Measurements from ENCODE around the gene ARHGAP44.

Gene ARHGAP44

GRCh38 chr17:12927001-12927400 lies 137.7 kb downstream of the ARHGAP44 start:
- TF ChIP-seq EZH2 (IDR thresholded peaks at IDR 0.05; ENCODE audit: borderline replicate concordance, low read depth, low read length, severe bottlenecking) = no peak
- no peak for TF ChIP-seq CTCF (IDR thresholded peaks at IDR 0.05; ENCODE audit: borderline replicate concordance, extremely low read depth, low read length, poor library complexity, severe bottlenecking)
- ATAC-seq (ENCODE audit: insufficient read depth, low read depth) (no peak), DNase-seq (no peak)
- Histone ChIP-seq H3K27ac (ENCODE audit: low read length) (no peak overlapping the region), H4K20me1 (ENCODE audit: insufficient read depth, low read length) (no peaks in the 10 kb centered on the region), H3K79me2 (ENCODE audit: insufficient read depth, low read length) (no peaks in the 10 kb centered on the region), H3K4me3 (ENCODE audit: low read depth in 1 of 2, low read length in 2 of 2) (no peak overlapping the region), H3K36me3 (ENCODE audit: insufficient read depth, low read length) (no peaks in the 10 kb centered on the region), H2AFZ (ENCODE audit: low read depth, low read length) (no peak overlapping the region), H3K27me3 (ENCODE audit: insufficient read depth, low read length, poor library complexity) (no peaks in the 10 kb centered on the region), H3K4me1 (ENCODE audit: insufficient read depth, low read length) (peaks cover 9% of the 10 kb centered on the region; the same call in 1 of the 2 replicates), H3K9me3 (ENCODE audit: insufficient read depth, low read length, severe bottlenecking) (no peaks in the 10 kb centered on the region), H3K9ac (ENCODE audit: low read depth, low read length) (no peak overlapping the region), H3K4me2 (ENCODE audit: insufficient read depth, low read length) (no peak overlapping the region)

GRCh38 chr17:12927541-12928425 lies 138.5 kb downstream of the ARHGAP44 start:
- Histone ChIP-seq H2AFZ (ENCODE audit: low read depth, low read length) (no peak overlapping the region), H3K4me2 (ENCODE audit: insufficient read depth, low read length) (no peak overlapping the region), H3K36me3 (ENCODE audit: insufficient read depth, low read length) (no peaks in the 10 kb centered on the region), H3K27me3 (ENCODE audit: insufficient read depth, low read length, poor library complexity) (no peaks in the 10 kb centered on the region), H3K9me3 (ENCODE audit: insufficient read depth, low read length, severe bottlenecking) (no peaks in the 10 kb centered on the region), H3K27ac (ENCODE audit: low read length) (no peak overlapping the region), H3K79me2 (ENCODE audit: insufficient read depth, low read length) (no peaks in the 10 kb centered on the region), H3K4me1 (ENCODE audit: insufficient read depth, low read length) (peaks cover 9% of the 10 kb centered on the region; the same call in 1 of the 2 replicates), H3K4me3 (ENCODE audit: low read depth in 1 of 2, low read length in 2 of 2) (no peak overlapping the region), H3K9ac (ENCODE audit: low read depth, low read length) (no peak overlapping the region), H4K20me1 (ENCODE audit: insufficient read depth, low read length) (no peaks in the 10 kb centered on the region)
- DNase-seq (no peak), ATAC-seq (ENCODE audit: insufficient read depth, low read depth) (no peak)
- TF ChIP-seq EZH2 (IDR thresholded peaks at IDR 0.05; ENCODE audit: borderline replicate concordance, low read depth, low read length, severe bottlenecking) = no peak
- TF ChIP-seq CTCF (IDR thresholded peaks at IDR 0.05; ENCODE audit: borderline replicate concordance, extremely low read depth, low read length, poor library complexity, severe bottlenecking) = no peak

- Histone ChIP-seq H2AFZ (ENCODE audit: low read depth, low read length) (no peak overlapping the region), H3K36me3 (ENCODE audit: insufficient read depth, low read length) (no peaks in the 10 kb centered on the region), H3K79me2 (ENCODE audit: insufficient read depth, low read length) (no peaks in the 10 kb centered on the region), H3K9ac (ENCODE audit: low read depth, low read length) (no peak overlapping the region), H3K9me3 (ENCODE audit: insufficient read depth, low read length, severe bottlenecking) (no peaks in the 10 kb centered on the region), H3K4me1 (ENCODE audit: insufficient read depth, low read length) (peaks cover 9% of the 10 kb centered on the region; the same call in 1 of the 2 replicates), H3K27me3 (ENCODE audit: insufficient read depth, low read length, poor library complexity) (no peaks in the 10 kb centered on the region), H3K4me3 (ENCODE audit: low read depth in 1 of 2, low read length in 2 of 2) (no peak overlapping the region), H4K20me1 (ENCODE audit: insufficient read depth, low read length) (no peaks in the 10 kb centered on the region), H3K4me2 (ENCODE audit: insufficient read depth, low read length) (no peak overlapping the region), H3K27ac (ENCODE audit: low read length) (no peak overlapping the region)
- no peak for DNase-seq
- no peak for ATAC-seq (ENCODE audit: insufficient read depth, low read depth)
- peak; percentile 19 for TF ChIP-seq CTCF (IDR thresholded peaks at IDR 0.05; ENCODE audit: borderline replicate concordance, extremely low read depth, low read length, poor library complexity, severe bottlenecking)
- no peak for TF ChIP-seq EZH2 (IDR thresholded peaks at IDR 0.05; ENCODE audit: borderline replicate concordance, low read depth, low read length, severe bottlenecking)
Measured at GRCh38 chr17:12928736-12929135, 139.4 kb downstream of the ARHGAP44 start.
